Transverse colon (tissue), 4 donors: ENCODE data around the gene P2RX6. TPM values are rescaled to one million over a fixed set of nuclear protein-coding genes. Genes with fewer than 3 reads are reported as not detected.
A peak's percentile ranks its signal among the peaks of the same experiment; 100 is the strongest.

Experiments used
- DNase-seq: peaks from one replicate; pipeline ENCODE4 v3.0.0-alpha.2; 2019
- H3K27ac ChIP-seq, 4 donors: fragments of 200-600 bp; sonication (generic); 2 replicates each; pipeline ENCODE4 v1.5.1; 2016 to 2018; ENCODE audit warnings: inconsistent platforms in 4 of 4
- H3K27me3 ChIP-seq: fragments of 200-600 bp; sonication (generic); 2 replicates; pipeline ENCODE4 v1.5.1; 2017; ENCODE audit warnings: inconsistent platforms
- H3K36me3 ChIP-seq, 4 donors: fragments of 200-600 bp; sonication (generic); 2 replicates each; pipeline ENCODE4 v1.5.1; 2017 to 2019; ENCODE audit warnings: inconsistent platforms in 4 of 4
- H3K4me1 ChIP-seq, 4 donors: fragments of 200-600 bp; sonication (generic); 2 replicates each; pipeline ENCODE4 v1.5.1; 2017 to 2020; ENCODE audit warnings: inconsistent platforms in 4 of 4
- H3K4me3 ChIP-seq, 4 donors: fragments of 200-600 bp; sonication (generic); 1 replicate in 1 of 4; 2 replicates in 3 of 4; pipeline versions ENCODE4 v1.5.1 to v1.6.1; 2017 to 2019; ENCODE audit warnings: inconsistent platforms in 4 of 4
- H3K9me3 ChIP-seq, 2 donors: fragments of 200-600 bp; sonication (generic); 2 replicates each; pipeline ENCODE4 v1.5.1; 2017 to 2019; ENCODE audit warnings: inconsistent platforms in 2 of 2
- EP300 ChIP-seq: sonication (generic); formaldehyde crosslinking; IDR thresholded peaks from one replicate; pipeline ENCODE4 v1.6.1; 2017; ENCODE audit warnings: antibody characterized with exemption, low read depth
- POLR2A ChIP-seq: fragments of 450-650 bp; IDR thresholded peaks from one replicate; pipeline ENCODE4 v1.6.1; 2016; ENCODE audit warnings: antibody characterized with exemption, mild to moderate bottlenecking, moderate library complexity
- POLR2AphosphoS5 ChIP-seq, 3 donors: sonication (generic); formaldehyde crosslinking; IDR thresholded peaks; one replicate each; pipeline ENCODE4 v1.6.1; 2016; ENCODE audit warnings: antibody characterized with exemption in 3 of 3
- WGBS, 2 donors: methylation state at CpG; one replicate each; pipeline ENCODE4 v1.1.5; 2018; ENCODE audit warnings: low coverage in 1 of 2; 5-methylcytosine and 5-hydroxymethylcytosine counted together
- in situ Hi-C, 4 donors: fragments of 200-750 bp; cut with MboI; loops; one replicate each; pipeline versions ENCODE4 v1.15.0 to v1.15.1; 2017; ENCODE audit warnings: low sequenced_read_pairs in 3 of 4, low pct_ligation_motif_present in 1 of 4, low pct_unique_long_range_greater_than_20kb in 1 of 4
- intact Hi-C: fragments of 100-400 bp; cut with DNase I; formaldehyde crosslinking; loops from one replicate; pipeline ENCODE4 v1.15.1; 2023; ENCODE audit warnings: low total_unique reads
- total RNA-seq, 4 donors: library from RNA; depleted of rRNA; stranded (reverse); fragments of >200 nt; gene quantifications; one replicate each; pipeline ENCODE4 v1.1.0, GENCODE V29; 2016
- TF ChIP-seq, protein P1 (sequence below), 5 experiments: fragments of 200-600 bp in 3 of 5; fragments of 450-650 bp in 2 of 5; sonication (generic) in 3 of 5; IDR thresholded peaks; 1 replicate in 2 of 5; 2 replicates in 3 of 5; pipeline ENCODE4 v1.5.1; 2016 to 2017; ENCODE audit warnings: antibody characterized with exemption in 5 of 5, inconsistent platforms in 3 of 5, mild to moderate bottlenecking in 2 of 5, moderate library complexity in 1 of 5

The P2RX6 gene
- total RNA-seq, 4 donors from 2014 or later: 0.40 to 1.7 (median 0.82) TPM; not detected in 1

DNA sequence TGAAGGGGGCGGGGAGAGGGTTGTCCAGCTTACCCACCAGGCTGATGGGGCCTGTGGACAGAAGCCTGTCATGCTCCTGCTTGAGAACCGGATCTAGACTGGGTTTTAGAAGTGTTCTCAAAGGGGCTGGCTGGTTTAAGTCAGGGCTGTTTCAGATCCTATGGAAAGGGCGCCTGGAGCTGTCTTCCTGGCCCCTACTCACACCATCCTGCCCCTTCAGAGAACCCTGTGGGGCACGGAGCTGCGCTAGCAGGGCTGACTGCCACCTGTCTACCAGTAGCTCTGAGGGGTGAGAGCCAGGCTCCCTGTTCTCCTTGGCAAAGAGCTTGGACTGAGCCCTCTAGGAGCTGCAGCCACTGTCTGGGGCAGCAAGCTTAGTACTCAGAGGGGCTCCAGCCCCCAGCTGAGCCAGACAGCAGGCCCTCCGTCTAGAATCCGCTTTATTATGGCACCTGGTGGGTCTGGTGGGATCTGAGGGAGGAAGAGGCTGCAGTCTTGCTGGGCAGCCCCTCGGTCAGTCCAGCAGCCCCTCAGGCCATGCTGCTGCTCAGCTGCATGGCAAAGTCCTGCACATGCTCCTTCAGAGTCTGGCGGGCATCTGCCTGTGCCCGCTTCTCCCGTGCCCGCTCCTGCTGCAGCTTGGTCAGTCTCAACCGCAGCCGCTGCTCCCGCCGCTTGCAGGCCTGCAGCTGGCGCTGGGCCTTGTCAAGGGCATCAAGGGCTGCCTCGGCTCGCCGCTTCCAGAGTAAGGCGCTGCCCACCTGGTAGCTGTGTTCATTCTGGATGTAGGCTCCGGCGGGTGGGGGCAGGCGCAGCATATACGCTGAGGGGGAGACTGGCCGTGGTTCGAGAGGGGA is 15.4 kb upstream of the P2RX6 start:
- in situ Hi-C loops: no loop called here
- no peak for DNase-seq
- intact Hi-C loops: loop anchor here (5.0 kb wide), 1 partner anchor 277 kb away; no protein-coding TSS in a partner anchor
- H3K9me3 ChIP-seq: no peaks in the 10 kb centered on the region
- 93% methylated on average over 22 of the region's 27 CpGs; no CpG with 5 or more reads in 1 of the 2 donors for WGBS, 2 donors
- H3K4me1 ChIP-seq: peaks cover 23 to 36% (median 29%) of the 10 kb centered on the region in 4 donors
- TF ChIP-seq EP300: no peak
- peak; percentile 14 for TF ChIP-seq POLR2A
- peaks cover 0 to 8% (median 2%) of the 10 kb centered on the region in 4 donors for H3K36me3 ChIP-seq
- H3K27me3 ChIP-seq: no peaks in the 10 kb centered on the region
- H3K27ac ChIP-seq: no peak overlapping the region
- peak overlapping the region in 1 of 4 donors; percentile 89 for H3K4me3 ChIP-seq

- TF ChIP-seq EP300 (no peak), POLR2A (no peak), POLR2AphosphoS5 (IDR thresholded peaks at IDR 0.05) (no peak)
- TF ChIP-seq, protein P1, sequence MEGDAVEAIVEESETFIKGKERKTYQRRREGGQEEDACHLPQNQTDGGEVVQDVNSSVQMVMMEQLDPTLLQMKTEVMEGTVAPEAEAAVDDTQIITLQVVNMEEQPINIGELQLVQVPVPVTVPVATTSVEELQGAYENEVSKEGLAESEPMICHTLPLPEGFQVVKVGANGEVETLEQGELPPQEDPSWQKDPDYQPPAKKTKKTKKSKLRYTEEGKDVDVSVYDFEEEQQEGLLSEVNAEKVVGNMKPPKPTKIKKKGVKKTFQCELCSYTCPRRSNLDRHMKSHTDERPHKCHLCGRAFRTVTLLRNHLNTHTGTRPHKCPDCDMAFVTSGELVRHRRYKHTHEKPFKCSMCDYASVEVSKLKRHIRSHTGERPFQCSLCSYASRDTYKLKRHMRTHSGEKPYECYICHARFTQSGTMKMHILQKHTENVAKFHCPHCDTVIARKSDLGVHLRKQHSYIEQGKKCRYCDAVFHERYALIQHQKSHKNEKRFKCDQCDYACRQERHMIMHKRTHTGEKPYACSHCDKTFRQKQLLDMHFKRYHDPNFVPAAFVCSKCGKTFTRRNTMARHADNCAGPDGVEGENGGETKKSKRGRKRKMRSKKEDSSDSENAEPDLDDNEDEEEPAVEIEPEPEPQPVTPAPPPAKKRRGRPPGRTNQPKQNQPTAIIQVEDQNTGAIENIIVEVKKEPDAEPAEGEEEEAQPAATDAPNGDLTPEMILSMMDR (IDR thresholded peaks at IDR 0.05): no peak
- H3K27ac ChIP-seq: peak overlapping the region; percentile 93 to 99 (median 99)
- WGBS, 2 donors: 50% methylated on average over 21 of the region's 22 CpGs; no CpG with 5 or more reads in 1 of the 2 donors
These were observed 14.6 kb upstream of the P2RX6 start for GRCh38 chr22:21000207-21000986.

DNA sequence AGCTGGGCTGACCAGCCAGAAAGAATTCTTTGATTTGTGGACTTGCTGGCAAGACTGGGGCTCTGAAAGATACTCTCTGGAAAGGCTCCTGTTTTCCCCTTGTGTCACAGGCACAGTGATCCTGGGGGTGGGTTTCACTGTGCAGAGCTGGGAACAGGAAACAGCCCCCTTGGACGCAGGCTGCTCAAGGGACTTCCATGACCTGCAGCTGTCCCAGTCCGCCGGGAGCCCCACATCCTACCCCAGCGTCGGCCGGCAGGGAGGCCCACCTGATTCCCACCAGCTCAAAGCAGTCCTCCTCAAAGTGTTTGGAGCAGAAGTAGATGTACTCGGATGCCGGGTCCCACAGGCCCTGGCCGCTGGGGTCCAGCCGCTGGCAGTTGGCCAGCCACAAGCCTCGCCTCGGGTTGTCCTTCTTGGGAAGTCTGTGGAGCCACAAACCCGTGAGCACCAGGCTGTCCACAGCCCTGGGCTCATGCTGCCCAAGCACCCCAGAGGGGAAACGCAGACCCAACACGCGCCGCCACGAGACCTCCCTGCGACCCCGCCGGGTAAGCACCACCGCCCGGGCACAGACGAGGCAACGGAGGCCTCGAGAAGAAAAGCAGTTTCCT is 13.9 kb upstream of the P2RX6 start:
- H3K9me3 ChIP-seq: no peaks in the 10 kb centered on the region
- peaks cover 23 to 36% (median 29%) of the 10 kb centered on the region in 4 donors for H3K4me1 ChIP-seq
- H3K27ac ChIP-seq: peak overlapping the region; percentile 93 to 99 (median 99)
- H3K27me3 ChIP-seq: no peaks in the 10 kb centered on the region
- in situ Hi-C loops: no loop called here
- H3K36me3 ChIP-seq: peaks cover 0 to 8% (median 2%) of the 10 kb centered on the region in 4 donors
- H3K4me3 ChIP-seq: peak overlapping the region; percentile 64 to 89 (median 76)
- DNase-seq: no peak
- intact Hi-C loops: loop anchor here (5.0 kb wide), 1 partner anchor 279 kb away; no protein-coding TSS in a partner anchor
- TF ChIP-seq EP300 (no peak), POLR2AphosphoS5 (IDR thresholded peaks at IDR 0.05) (no peak), POLR2A (no peak)
- TF ChIP-seq, protein P1 (IDR thresholded peaks at IDR 0.05): peak in 1 of 5 experiments; percentile 6
- 5% methylated on average over 11 of the region's 26 CpGs; no CpG with 5 or more reads in 1 of the 2 donors for WGBS, 2 donors

More at GRCh38 chr22:21000207-21000986, 14.6 kb upstream of the P2RX6 start:
- H3K36me3 ChIP-seq: peaks cover 0 to 8% (median 2%) of the 10 kb centered on the region in 4 donors
- in situ Hi-C loops: no loop called here
- intact Hi-C loops: loop anchor here (5.0 kb wide), 1 partner anchor 278 kb away; no protein-coding TSS in a partner anchor
- no peaks in the 10 kb centered on the region for H3K27me3 ChIP-seq
- peaks cover 23 to 36% (median 29%) of the 10 kb centered on the region in 4 donors for H3K4me1 ChIP-seq
- H3K4me3 ChIP-seq: peak overlapping the region; percentile 64 to 89 (median 76)
- no peak for DNase-seq
- no peaks in the 10 kb centered on the region for H3K9me3 ChIP-seq

DNA sequence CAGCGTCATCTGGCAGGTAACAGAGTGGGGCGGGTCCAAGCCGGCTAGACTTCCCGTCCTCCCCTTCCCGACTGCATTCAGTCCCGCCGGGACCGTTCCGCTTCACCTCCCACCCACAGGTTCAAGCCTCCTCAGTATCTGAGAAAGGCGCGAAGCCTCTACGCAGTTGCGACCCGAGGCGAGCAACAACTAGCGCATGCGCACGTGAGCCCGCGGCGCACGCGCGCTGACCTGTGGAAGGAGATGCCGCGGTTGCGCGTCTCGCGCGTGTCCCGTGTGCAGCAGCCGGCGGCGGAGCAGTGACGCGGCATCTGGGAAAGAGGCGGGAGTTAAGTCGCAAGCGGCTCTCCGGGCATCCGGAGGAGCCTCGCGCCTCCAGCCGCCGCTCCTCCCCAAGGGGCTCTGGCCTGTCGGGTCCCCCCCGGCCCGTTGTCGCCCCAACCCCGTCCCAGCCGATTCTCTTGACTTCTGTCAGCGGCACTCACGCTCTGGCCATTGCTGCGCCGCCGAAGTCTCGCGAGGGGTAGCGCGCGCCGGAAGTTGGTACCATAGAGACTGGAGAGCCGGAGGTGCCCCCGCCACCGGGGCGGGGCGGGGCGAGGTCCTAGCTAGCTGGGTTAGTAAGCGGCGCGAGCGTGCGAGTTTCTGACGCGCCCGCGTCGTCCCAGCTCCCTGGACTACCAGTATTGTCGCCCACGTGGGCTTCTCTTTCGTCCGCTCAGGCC is 13.2 kb upstream of the P2RX6 start, which contains the start of gene THAP7:
TSS of gene THAP7 (minus strand) at position 518 of the 725 bp plus-strand sequence. CDS start at position 311, 207 bp downstream.
- H3K27ac ChIP-seq: peak within 1 kb of the TSS; percentile 93 to 99 (median 99)
- no peaks in the 10 kb centered on the region for H3K27me3 ChIP-seq
- no peaks in the 10 kb centered on the region for H3K9me3 ChIP-seq
- DNase-seq: peak; percentile 97
- peaks cover 23 to 36% (median 29%) of the 10 kb centered on the region in 4 donors for H3K4me1 ChIP-seq
- 1% methylated on average over 23 of the region's 83 CpGs; no CpG with 5 or more reads in 1 of the 2 donors for WGBS, 2 donors
- H3K4me3 ChIP-seq: peak within 1 kb of the TSS; percentile 64 to 89 (median 76)
- in situ Hi-C loops: no loop called here
- TF ChIP-seq POLR2AphosphoS5 (IDR thresholded peaks at IDR 0.05): peak; percentile 84 to 91 (median 86)
- peak; percentile 18 for TF ChIP-seq EP300
- TF ChIP-seq, protein P1 (IDR thresholded peaks at IDR 0.05): no peak
- peak; percentile 94 for TF ChIP-seq POLR2A
- peaks cover 0 to 8% (median 2%) of the 10 kb centered on the region in 4 donors for H3K36me3 ChIP-seq
- intact Hi-C loops: loop anchor here (5.0 kb wide), 1 partner anchor 279 kb away; no protein-coding TSS in a partner anchor
